GM23338 (cell line): ENCODE data around the gene PHF20. TPM values are rescaled to one million over a fixed set of nuclear protein-coding genes. Genes with fewer than 3 reads are reported as not detected.

ENCODE experiments used
- ATAC-seq: fragments of 200-7000 bp; cut with Tn5 transposase; 3 replicates; pipeline ENCODE4 v1.9.1; 2020
- DNase-seq: peaks from one replicate; pipeline ENCODE4 v3.0.0-alpha.2; 2015; ENCODE audit warnings: low spot score
- H2AFZ ChIP-seq: fragments of 200-600 bp; sonication (generic); 2 replicates; pipeline ENCODE4 v1.8.0; 2016; ENCODE audit warnings: antibody characterized with exemption, mild to moderate bottlenecking, moderate library complexity
- H3F3A ChIP-seq: fragments of 200-600 bp; sonication (generic); replicated peaks from 2 replicates; pipeline ENCODE4 v1.8.0; 2017; ENCODE audit warnings: antibody characterized with exemption, mixed run types, low read depth
- H3K27ac ChIP-seq: fragments of 200-600 bp; sonication (generic); 2 replicates; pipeline ENCODE4 v1.6.1; 2016; ENCODE audit warnings: low read depth
- H3K27me3 ChIP-seq: fragments of 200-600 bp; sonication (generic); 2 replicates; pipeline ENCODE4 v1.8.0; 2016; ENCODE audit warnings: mild to moderate bottlenecking, mixed run types, moderate library complexity; ENCODE audit not compliant: insufficient read depth
- H3K36me3 ChIP-seq: fragments of 200-600 bp; sonication (generic); 2 replicates; pipeline ENCODE4 v1.8.0; 2016; ENCODE audit warnings: mild to moderate bottlenecking; ENCODE audit not compliant: insufficient read depth
- H3K4me1 ChIP-seq: fragments of 200-600 bp; sonication (generic); 2 replicates; pipeline ENCODE4 v1.8.0; 2016; ENCODE audit warnings: mild to moderate bottlenecking, moderate library complexity; ENCODE audit not compliant: insufficient read depth
- H3K4me2 ChIP-seq: fragments of 200-600 bp; sonication (generic); 2 replicates; pipeline ENCODE4 v1.7.1; 2017; ENCODE audit warnings: mixed run types
- H3K4me3 ChIP-seq: fragments of 200-600 bp; sonication (generic); 2 replicates; pipeline ENCODE4 v1.6.1; 2016; ENCODE audit warnings: mixed run types
- H3K79me2 ChIP-seq: fragments of 200-600 bp; sonication (generic); replicated peaks from 2 replicates; pipeline ENCODE4 v1.8.0; 2017; ENCODE audit warnings: mild to moderate bottlenecking; ENCODE audit not compliant: insufficient read depth
- H3K9me2 ChIP-seq: fragments of 200-600 bp; sonication (generic); 2 replicates; pipeline ENCODE4 v1.8.0; 2017; ENCODE audit not compliant: insufficient read depth
- H4K20me1 ChIP-seq: fragments of 200-600 bp; sonication (generic); replicated peaks from 2 replicates; pipeline ENCODE4 v1.8.0; 2017; ENCODE audit warnings: mild to moderate bottlenecking; ENCODE audit not compliant: insufficient read depth
- H3K27ac Mint-ChIP-seq: 2 replicates; pipeline ENCODE4 v1.8.0; 2020; ENCODE audit warnings: inconsistent platforms, mild to moderate bottlenecking, moderate library complexity, mixed read lengths
- H3K27me3 Mint-ChIP-seq: 3 replicates; pipeline ENCODE4 v1.8.0; 2022; ENCODE audit warnings: low read depth, mild to moderate bottlenecking, moderate library complexity, mixed read lengths, inconsistent platforms; ENCODE audit not compliant: insufficient read depth, poor library complexity
- H3K36me3 Mint-ChIP-seq: 3 replicates; pipeline ENCODE4 v1.8.0; 2021; ENCODE audit warnings: low read depth, mild to moderate bottlenecking, inconsistent platforms, moderate library complexity, mixed read lengths
- H3K4me1 Mint-ChIP-seq: 3 replicates; pipeline ENCODE4 v1.8.0; 2020; ENCODE audit warnings: mild to moderate bottlenecking, inconsistent platforms, mixed read lengths
- H3K4me3 Mint-ChIP-seq: 3 replicates; pipeline ENCODE4 v1.8.0; 2021; ENCODE audit warnings: moderate library complexity, mild to moderate bottlenecking, inconsistent platforms, mixed read lengths
- H3K9me3 Mint-ChIP-seq: 3 replicates; pipeline ENCODE4 v1.8.0; 2020; ENCODE audit warnings: moderate library complexity, mild to moderate bottlenecking, inconsistent platforms, mixed read lengths
- CREB1 ChIP-seq: fragments of 250-450 bp; sonication (Bioruptor Pico); IDR thresholded peaks from 2 replicates; pipeline ENCODE4 v1.5.0; 2020; ENCODE audit warnings: low read depth, mild to moderate bottlenecking, moderate library complexity
- ETS1 ChIP-seq: IDR thresholded peaks from 2 replicates; pipeline ENCODE4 v1.6.1; 2016; ENCODE audit warnings: antibody characterized with exemption
- EZH2 ChIP-seq: fragments of 200-600 bp; sonication (generic); IDR thresholded peaks from one replicate; pipeline ENCODE4 v1.8.0; 2017; ENCODE audit warnings: antibody characterized with exemption, mild to moderate bottlenecking, low read depth; ENCODE audit not compliant: unreplicated experiment
- EZH2phosphoT487 ChIP-seq: fragments of 200-600 bp; sonication (generic); IDR thresholded peaks from one replicate; pipeline ENCODE4 v1.8.1; 2018; ENCODE audit warnings: antibody characterized with exemption; ENCODE audit not compliant: unreplicated experiment
- JUNB ChIP-seq: IDR thresholded peaks from one replicate; pipeline ENCODE4 v1.6.1; 2016; ENCODE audit warnings: antibody characterized with exemption; ENCODE audit not compliant: unreplicated experiment
- NANOG ChIP-seq: IDR thresholded peaks from 2 replicates; pipeline ENCODE4 v1.6.1; 2016; ENCODE audit warnings: antibody characterized with exemption, borderline replicate concordance
- POLR2AphosphoS5 ChIP-seq: IDR thresholded peaks from 2 replicates; pipeline ENCODE4 v1.6.1; 2016; ENCODE audit warnings: antibody characterized with exemption, low read depth
- STAT1 ChIP-seq: IDR thresholded peaks from one replicate; pipeline ENCODE4 v1.6.1; 2016; ENCODE audit warnings: antibody characterized with exemption; ENCODE audit not compliant: unreplicated experiment
- ZNF114 ChIP-seq: fragments of 250-450 bp; sonication (Bioruptor Pico); IDR thresholded peaks from 2 replicates; pipeline ENCODE4 v1.5.0; 2020; ENCODE audit warnings: mild to moderate bottlenecking, moderate library complexity
- ZNF331 ChIP-seq: fragments of 250-450 bp; sonication (Bioruptor Pico); IDR thresholded peaks from 2 replicates; pipeline ENCODE4 v1.5.0; 2020; ENCODE audit warnings: low read depth, mild to moderate bottlenecking, moderate library complexity
- ZNF462 ChIP-seq: fragments of 250-450 bp; sonication (Bioruptor Pico); IDR thresholded peaks from 2 replicates; pipeline ENCODE4 v1.5.0; 2020; ENCODE audit warnings: mild to moderate bottlenecking, moderate library complexity
- polyA plus RNA-seq: library from polyadenylated mRNA; unstranded; fragments of >200 nt; fragmentation: Nextera tagmentation; extraction: Ambion mirVana; gene quantifications from 2 replicates; pipeline ENCODE4 v1.2.1, GENCODE V29; 2016
- total RNA-seq: library from RNA; depleted of rRNA; stranded (reverse); fragments of >200 nt; shearing (Covaris generic); gene quantifications from 2 replicates; pipeline ENCODE4 v1.2.3, GENCODE V29; 2014

The PHF20 gene
- total and polyA plus RNA-seq, 2 experiments from 2014 or later, result 71.8 to 103 TPM

GRCh38 chr20:35768731-35769664 lies 2.8 kb upstream of the PHF20 start:
- Histone ChIP-seq H3K27ac (peak overlapping the region; percentile 82; the same call in 1 of the 2 replicates), H3F3A (peaks cover 5% of the 10 kb centered on the region; the same call in 1 of the 2 replicates), H3K4me3 (no peak overlapping the region), H3K4me1 (peaks cover 24% of the 10 kb centered on the region), H3K4me2 (0 out of 2 replicates have a peak overlapping the region, but pooled peaks have one; percentile 30), H3K27me3 (peaks cover 10% of the 10 kb centered on the region), H3K79me2 (peaks cover 18% of the 10 kb centered on the region), H4K20me1 (peaks cover 3% of the 10 kb centered on the region; the same call in 1 of the 2 replicates), H2AFZ (no peak overlapping the region), H3K9me2 (peaks cover 5% of the 10 kb centered on the region; the same call in 1 of the 2 replicates), H3K36me3 (no peaks in the 10 kb centered on the region)
- DNase-seq (peak; percentile 93), ATAC-seq (peak; percentile 78)
- peaks cover 28% of the 10 kb centered on the region for H3K4me1 Mint-ChIP-seq
- H3K27ac Mint-ChIP-seq, result peak overlapping the region; percentile 97
- H3K4me3 Mint-ChIP-seq, result peak overlapping the region; percentile 16; the same call in 2 of the 3 replicates
- TF ChIP-seq ZNF331 (CRISPR knock-in tag) (no peak), ZNF462 (no peak), POLR2AphosphoS5 (peak; percentile 86)
- peaks cover 12% of the 10 kb centered on the region; the same call in 2 of the 3 replicates for H3K9me3 Mint-ChIP-seq
- H3K27me3 Mint-ChIP-seq, result peaks cover 25% of the 10 kb centered on the region
- H3K36me3 Mint-ChIP-seq, result peaks cover 10% of the 10 kb centered on the region; the same call in 2 of the 3 replicates

- H3K36me3 ChIP-seq, result peaks cover 11% of the 10 kb centered on the region; the same call in 1 of the 2 replicates
- peaks cover 41% of the 10 kb centered on the region for H3K79me2 ChIP-seq
- no peak for ATAC-seq
- H3K4me3 ChIP-seq, result peak overlapping the region; percentile 89
- peaks cover 5% of the 10 kb centered on the region; the same call in 1 of the 2 replicates for H3K9me2 ChIP-seq
- peaks cover 10% of the 10 kb centered on the region for H3K27me3 ChIP-seq
- H4K20me1 ChIP-seq, result peaks cover 20% of the 10 kb centered on the region
- no peak overlapping the region for H3K27ac ChIP-seq
- Mint-ChIP-seq H3K27me3 (peaks cover 25% of the 10 kb centered on the region), H3K4me1 (peaks cover 34% of the 10 kb centered on the region), H3K9me3 (peaks cover 12% of the 10 kb centered on the region; the same call in 2 of the 3 replicates), H3K27ac (peak overlapping the region; percentile 85; the same call in 1 of the 2 replicates), H3K36me3 (peaks cover 22% of the 10 kb centered on the region), H3K4me3 (peak overlapping the region; percentile 59)
- H3K4me2 ChIP-seq, result peak overlapping the region; percentile 60
- H3K4me1 ChIP-seq, result peaks cover 32% of the 10 kb centered on the region
- peak; percentile 16 for DNase-seq
- peak overlapping the region; percentile 64; the same call in 1 of the 2 replicates for H2AFZ ChIP-seq
- H3F3A ChIP-seq, result peaks cover 12% of the 10 kb centered on the region
- no peak for TF ChIP-seq EZH2phosphoT487
- TF ChIP-seq ETS1, result no peak; the same call in 1 of the 2 replicates
- no peak for TF ChIP-seq NANOG
- no peak for TF ChIP-seq ZNF331 (CRISPR knock-in tag)
- no peak for TF ChIP-seq EZH2
- TF ChIP-seq ZNF114, result no peak
- TF ChIP-seq STAT1, result no peak
- no peak for TF ChIP-seq CREB1 (CRISPR knock-in tag)
- no peak for TF ChIP-seq JUNB
Measured at GRCh38 chr20:35771367-35771688, 487 bp upstream of the PHF20 start.
